Measurements from ENCODE around the gene LDB3.
"Not testable (repeated sequence)": the region's sequence is repeated elsewhere in the genome, so short reads cannot be mapped to it uniquely, and the experiment has no call there.

LDB3 gene

GRCh38 chr10:86733260-86733671, 65.0 kb downstream of the LDB3 start:
- Histone ChIP-seq H3K27me3 (ENCODE audit: control insufficient read depth, low read length) (peaks cover 14% of the 10 kb centered on the region), H3K4me1 (ENCODE audit: control insufficient read depth, low read length) (no peaks in the 10 kb centered on the region), H3K4me3 (ENCODE audit: low read length) (no peak overlapping the region), H3K9me3 (ENCODE audit: control insufficient read depth, insufficient read depth, low read length) (no peaks in the 10 kb centered on the region), H3F3A (ENCODE audit: control insufficient read depth, insufficient read depth) (no peaks in the 10 kb centered on the region), H3K36me3 (ENCODE audit: control insufficient read depth, low read length) (no peaks in the 10 kb centered on the region), H3K9me2 (replicated peaks; ENCODE audit: control insufficient read depth, low read length) (no peaks in the 10 kb centered on the region), H4K20me1 (ENCODE audit: control insufficient read depth, insufficient read depth, low read depth, low read length) (0 out of 2 replicates have a peak, but pooled peaks cover 5% of the 10 kb centered on the region), H3K79me2 (ENCODE audit: control insufficient read depth, low read length) (no peaks in the 10 kb centered on the region), H3K4me2 (ENCODE audit: low read length) (no peak overlapping the region), H3K27ac (ENCODE audit: low read depth, low read length) (no peak overlapping the region)
- TF ChIP-seq, protein P1, sequence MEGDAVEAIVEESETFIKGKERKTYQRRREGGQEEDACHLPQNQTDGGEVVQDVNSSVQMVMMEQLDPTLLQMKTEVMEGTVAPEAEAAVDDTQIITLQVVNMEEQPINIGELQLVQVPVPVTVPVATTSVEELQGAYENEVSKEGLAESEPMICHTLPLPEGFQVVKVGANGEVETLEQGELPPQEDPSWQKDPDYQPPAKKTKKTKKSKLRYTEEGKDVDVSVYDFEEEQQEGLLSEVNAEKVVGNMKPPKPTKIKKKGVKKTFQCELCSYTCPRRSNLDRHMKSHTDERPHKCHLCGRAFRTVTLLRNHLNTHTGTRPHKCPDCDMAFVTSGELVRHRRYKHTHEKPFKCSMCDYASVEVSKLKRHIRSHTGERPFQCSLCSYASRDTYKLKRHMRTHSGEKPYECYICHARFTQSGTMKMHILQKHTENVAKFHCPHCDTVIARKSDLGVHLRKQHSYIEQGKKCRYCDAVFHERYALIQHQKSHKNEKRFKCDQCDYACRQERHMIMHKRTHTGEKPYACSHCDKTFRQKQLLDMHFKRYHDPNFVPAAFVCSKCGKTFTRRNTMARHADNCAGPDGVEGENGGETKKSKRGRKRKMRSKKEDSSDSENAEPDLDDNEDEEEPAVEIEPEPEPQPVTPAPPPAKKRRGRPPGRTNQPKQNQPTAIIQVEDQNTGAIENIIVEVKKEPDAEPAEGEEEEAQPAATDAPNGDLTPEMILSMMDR (IDR thresholded peaks at IDR 0.05; ENCODE audit: low read depth, low read length, poor library complexity, severe bottlenecking), result no peak
- TF ChIP-seq EZH2phosphoT487 (IDR thresholded peaks at IDR 0.05; ENCODE audit: borderline replicate concordance, low read length), result no peak

- H3F3A ChIP-seq (ENCODE audit: control insufficient read depth, insufficient read depth), result no peaks in the 10 kb centered on the region
- peaks cover 13% of the 10 kb centered on the region for H3K27me3 ChIP-seq (ENCODE audit: control insufficient read depth, low read length)
- H3K4me3 ChIP-seq (ENCODE audit: low read length), result no peak overlapping the region
- H3K36me3 ChIP-seq (ENCODE audit: control insufficient read depth, low read length), result no peaks in the 10 kb centered on the region
- no peak for TF ChIP-seq EZH2phosphoT487 (IDR thresholded peaks at IDR 0.05; ENCODE audit: borderline replicate concordance, low read length)
- TF ChIP-seq, protein P1 (IDR thresholded peaks at IDR 0.05; ENCODE audit: low read depth, low read length, poor library complexity, severe bottlenecking), result no peak
- no peak overlapping the region for H3K27ac ChIP-seq (ENCODE audit: low read depth, low read length)
- no peaks in the 10 kb centered on the region for H3K9me3 ChIP-seq (ENCODE audit: control insufficient read depth, insufficient read depth, low read length)
- H3K9me2 ChIP-seq (replicated peaks; ENCODE audit: control insufficient read depth, low read length), result no peaks in the 10 kb centered on the region
- H4K20me1 ChIP-seq (ENCODE audit: control insufficient read depth, insufficient read depth, low read depth, low read length), result 0 out of 2 replicates have a peak, but pooled peaks cover 2% of the 10 kb centered on the region
- no peaks in the 10 kb centered on the region for H3K79me2 ChIP-seq (ENCODE audit: control insufficient read depth, low read length)
- H3K4me2 ChIP-seq (ENCODE audit: low read length), result no peak overlapping the region
- H3K4me1 ChIP-seq (ENCODE audit: control insufficient read depth, low read length), result no peaks in the 10 kb centered on the region
Observed at GRCh38 chr10:86734207-86734988, 66.1 kb downstream of the LDB3 start.

- H3K4me1 ChIP-seq (ENCODE audit: control insufficient read depth, low read length); H3K27ac ChIP-seq (ENCODE audit: low read depth, low read length); H3K79me2 ChIP-seq (ENCODE audit: control insufficient read depth, low read length); H3K9me3 ChIP-seq (ENCODE audit: control insufficient read depth, insufficient read depth, low read length); H3K36me3 ChIP-seq (ENCODE audit: control insufficient read depth, low read length); H3K4me3 ChIP-seq (ENCODE audit: low read length); H4K20me1 ChIP-seq (ENCODE audit: control insufficient read depth, insufficient read depth, low read depth, low read length); H3K4me2 ChIP-seq (ENCODE audit: low read length); H3F3A ChIP-seq (ENCODE audit: control insufficient read depth, insufficient read depth); H3K9me2 ChIP-seq (replicated peaks; ENCODE audit: control insufficient read depth, low read length): not testable (repeated sequence)
- H3K27me3 ChIP-seq (ENCODE audit: control insufficient read depth, low read length), result peaks cover 16% of the 10 kb centered on the region
Observed at GRCh38 chr10:86735278-86735677, 67.0 kb downstream of the LDB3 start.

DNA sequence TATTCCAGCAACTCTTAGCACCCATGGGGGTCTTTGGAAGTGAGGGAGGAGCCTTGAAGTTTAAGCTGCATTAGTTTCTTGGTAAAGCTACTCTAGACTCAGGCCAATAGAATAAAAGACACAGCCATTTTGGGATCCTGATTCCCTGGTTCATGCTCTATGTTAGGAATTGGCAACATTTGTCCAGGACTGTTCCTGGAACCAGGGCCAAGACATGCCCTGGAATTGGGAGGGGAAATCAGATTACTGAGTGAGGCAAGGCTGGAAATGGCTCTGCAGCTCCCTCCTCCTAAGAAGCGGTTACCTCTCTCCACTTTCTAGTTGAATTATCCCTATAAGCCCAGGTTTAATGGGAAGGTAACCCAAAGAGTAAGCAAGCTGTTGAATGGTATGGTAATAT, 73.9 kb downstream of the LDB3 start:
- no peak overlapping the region for H3K27ac ChIP-seq (ENCODE audit: low read depth, low read length)
- H3F3A ChIP-seq (ENCODE audit: control insufficient read depth, insufficient read depth), result no peaks in the 10 kb centered on the region
- H4K20me1 ChIP-seq (ENCODE audit: control insufficient read depth, insufficient read depth, low read depth, low read length), result no peaks in the 10 kb centered on the region; the same call in 1 of the 2 replicates
- H3K36me3 ChIP-seq (ENCODE audit: control insufficient read depth, low read length), result no peaks in the 10 kb centered on the region
- H3K9me3 ChIP-seq (ENCODE audit: control insufficient read depth, insufficient read depth, low read length), result no peaks in the 10 kb centered on the region
- no peak overlapping the region for H3K4me3 ChIP-seq (ENCODE audit: low read length)
- no peak overlapping the region for H3K4me2 ChIP-seq (ENCODE audit: low read length)
- no peaks in the 10 kb centered on the region for H3K9me2 ChIP-seq (replicated peaks; ENCODE audit: control insufficient read depth, low read length)
- TF ChIP-seq EZH2phosphoT487 (IDR thresholded peaks at IDR 0.05; ENCODE audit: borderline replicate concordance, low read length), result no peak
- TF ChIP-seq, protein P1 (IDR thresholded peaks at IDR 0.05; ENCODE audit: low read depth, low read length, poor library complexity, severe bottlenecking), result no peak
- peaks cover 16% of the 10 kb centered on the region for H3K27me3 ChIP-seq (ENCODE audit: control insufficient read depth, low read length)
- H3K4me1 ChIP-seq (ENCODE audit: control insufficient read depth, low read length), result no peaks in the 10 kb centered on the region
- H3K79me2 ChIP-seq (ENCODE audit: control insufficient read depth, low read length), result no peaks in the 10 kb centered on the region

Measured in DOHH2 (cell line).